Neural cell (in vitro differentiated cells): ENCODE results near the gene RGL1. TPM values are rescaled to one million over a fixed set of nuclear protein-coding genes. Genes with fewer than 3 reads are reported as not detected.

Experiments used
- H2AFZ ChIP-seq: fragments of 200-600, 300-800 bp; sonication (generic), shearing (Covaris generic); 2 replicates; pipeline ENCODE4 v1.6.0; 2014; ENCODE audit warnings: low read depth, mild to moderate bottlenecking, antibody characterized with exemption, low read length, moderate library complexity
- H3F3A ChIP-seq: fragments of 200-600 bp; shearing (Covaris generic); 2 replicates; pipeline ENCODE4 v1.6.1; 2016; ENCODE audit warnings: mild to moderate bottlenecking, moderate library complexity, mixed read lengths, antibody characterized with exemption, low read length; ENCODE audit not compliant: insufficient read depth, poor library complexity, severe bottlenecking
- H3K27ac ChIP-seq: fragments of 200-600, 300-800 bp; sonication (generic), shearing (Covaris generic); 2 replicates; pipeline ENCODE4 v1.5.1; 2014; ENCODE audit warnings: mild to moderate bottlenecking, low read length, moderate library complexity
- H3K27me3 ChIP-seq: fragments of 300-800, 200-600 bp; sonication (generic), shearing (Covaris generic); 2 replicates; pipeline ENCODE4 v1.6.0; 2014; ENCODE audit warnings: mild to moderate bottlenecking, low read depth, low read length, moderate library complexity; ENCODE audit not compliant: insufficient read depth
- H3K36me3 ChIP-seq: fragments of 300-800, 200-600 bp; sonication (generic), shearing (Covaris generic); 2 replicates; pipeline ENCODE4 v1.5.1; 2014; ENCODE audit warnings: mild to moderate bottlenecking, antibody characterized with exemption, low read length, moderate library complexity; ENCODE audit not compliant: insufficient read depth
- H3K4me2 ChIP-seq: fragments of 300-800, 200-600 bp; sonication (generic), shearing (Covaris generic); 2 replicates; pipeline ENCODE4 v1.6.0; 2014; ENCODE audit warnings: mild to moderate bottlenecking, low read length
- H3K4me3 ChIP-seq: fragments of 300-800, 200-600 bp; sonication (generic), shearing (Covaris generic); 2 replicates; pipeline ENCODE4 v1.5.1; 2014; ENCODE audit warnings: mild to moderate bottlenecking, low read length, moderate library complexity
- H3K79me2 ChIP-seq: fragments of 200-600 bp; shearing (Covaris generic); replicated peaks from 2 replicates; pipeline ENCODE4 v1.6.0; 2014; ENCODE audit warnings: mild to moderate bottlenecking, low read length, moderate library complexity; ENCODE audit not compliant: insufficient read depth
- H3K9ac ChIP-seq: fragments of 300-800, 200-600 bp; sonication (generic), shearing (Covaris generic); 2 replicates; pipeline ENCODE4 v1.6.1; 2016; ENCODE audit warnings: mild to moderate bottlenecking, low read length, mixed read lengths
- H3K9me2 ChIP-seq: fragments of 200-600 bp; shearing (Covaris generic); 2 replicates; pipeline ENCODE4 v1.6.1; 2016; ENCODE audit warnings: mild to moderate bottlenecking, low read length, mixed read lengths; ENCODE audit not compliant: insufficient read depth
- H3K9me3 ChIP-seq: fragments of 200-600, 300-800 bp; sonication (generic), shearing (Covaris generic); 2 replicates; pipeline ENCODE4 v1.6.1; 2016; ENCODE audit warnings: mild to moderate bottlenecking, mixed run types, low read length, moderate library complexity, mixed read lengths
- H4K20me1 ChIP-seq: fragments of 200-600 bp; shearing (Covaris generic); 2 replicates; pipeline ENCODE4 v1.6.1; 2016; ENCODE audit warnings: mild to moderate bottlenecking, mixed run types; ENCODE audit not compliant: insufficient read depth
- EP300 ChIP-seq: fragments of 450-650 bp; conservative IDR thresholded peaks from 2 replicates; pipeline ENCODE4 v1.6.1; 2014; ENCODE audit warnings: antibody characterized with exemption, mild to moderate bottlenecking, moderate library complexity; ENCODE audit not compliant: poor library complexity, severe bottlenecking
- EZH2 ChIP-seq: fragments of 200-600, 300-800 bp; shearing (Covaris generic), sonication (generic); IDR thresholded peaks from 2 replicates; pipeline ENCODE4 v1.6.1; 2014; ENCODE audit warnings: antibody characterized with exemption, low read length, borderline replicate concordance, mild to moderate bottlenecking; ENCODE audit not compliant: insufficient read depth, poor library complexity, severe bottlenecking
- MXI1 ChIP-seq: fragments of 450-650 bp; conservative IDR thresholded peaks from 2 replicates; pipeline ENCODE4 v1.6.1; 2014; ENCODE audit warnings: antibody characterized with exemption, mild to moderate bottlenecking; ENCODE audit not compliant: poor library complexity, severe bottlenecking
- POLR2AphosphoS5 ChIP-seq: IDR thresholded peaks from 2 replicates; pipeline ENCODE4 v1.6.1; 2012
- RAD21 ChIP-seq: fragments of 450-650 bp; conservative IDR thresholded peaks from 2 replicates; pipeline ENCODE4 v1.6.1; 2014; ENCODE audit warnings: antibody characterized with exemption, mild to moderate bottlenecking, moderate library complexity
- SMC3 ChIP-seq: fragments of 450-650 bp; conservative IDR thresholded peaks from 2 replicates; pipeline ENCODE4 v1.6.1; 2014; ENCODE audit warnings: antibody characterized with exemption, mild to moderate bottlenecking, moderate library complexity; ENCODE audit not compliant: poor library complexity
- TAF1 ChIP-seq: IDR thresholded peaks from 2 replicates; pipeline ENCODE4 v1.6.1; 2012; ENCODE audit warnings: low read depth
- polyA plus RNA-seq: library from polyadenylated mRNA; depleted of rRNA; stranded (reverse); fragments of >200 nt; gene quantifications from 2 replicates; pipeline ENCODE4 v1.2.3, GENCODE V29; 2014
- TF ChIP-seq, protein P1 (sequence below): fragments of 450-650 bp; IDR thresholded peaks from 2 replicates; pipeline ENCODE4 v1.5.1; 2014; ENCODE audit warnings: antibody characterized with exemption, mild to moderate bottlenecking, moderate library complexity; ENCODE audit not compliant: poor library complexity, severe bottlenecking
- TF ChIP-seq, protein P2 (sequence below): IDR thresholded peaks from 2 replicates; pipeline ENCODE4 v1.6.1; 2012; ENCODE audit warnings: borderline replicate concordance

The RGL1 gene
- polyA plus RNA-seq, 1 donor from 2014 or later, result 14.7 TPM

DNA sequence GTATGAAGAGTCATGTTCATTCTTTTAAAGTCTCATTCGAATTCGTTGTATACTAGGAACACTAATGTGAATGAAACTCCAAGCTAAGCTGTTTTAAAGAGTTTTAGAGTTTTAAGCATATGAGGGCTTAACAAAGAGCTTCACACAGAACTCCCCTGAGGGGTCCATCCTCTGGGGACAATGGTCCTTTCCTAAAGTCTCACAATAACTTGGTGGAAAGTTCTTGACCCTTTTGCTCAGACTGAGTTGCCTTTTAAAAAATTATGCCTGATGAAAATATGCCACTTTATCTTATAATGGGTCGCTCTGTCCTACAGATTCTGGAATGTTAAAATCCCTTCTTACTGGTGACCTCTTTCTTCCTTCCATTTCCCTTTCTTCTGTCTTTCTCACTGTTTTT is 64.3 kb downstream of the RGL1 start:
- no peak overlapping the region for H3K4me3 ChIP-seq

GRCh38 chr1:183869664-183870063 is 64.7 kb downstream of the RGL1 start:
- no peak overlapping the region for H3K9ac ChIP-seq
- H3K27ac ChIP-seq, result no peak overlapping the region
- no peaks in the 10 kb centered on the region for H4K20me1 ChIP-seq
- H3K4me2 ChIP-seq, result no peak overlapping the region
- TF ChIP-seq EZH2 (no peak), RAD21 (no peak), SMC3 (no peak), MXI1 (no peak), TAF1 (no peak)
- TF ChIP-seq, protein P1, sequence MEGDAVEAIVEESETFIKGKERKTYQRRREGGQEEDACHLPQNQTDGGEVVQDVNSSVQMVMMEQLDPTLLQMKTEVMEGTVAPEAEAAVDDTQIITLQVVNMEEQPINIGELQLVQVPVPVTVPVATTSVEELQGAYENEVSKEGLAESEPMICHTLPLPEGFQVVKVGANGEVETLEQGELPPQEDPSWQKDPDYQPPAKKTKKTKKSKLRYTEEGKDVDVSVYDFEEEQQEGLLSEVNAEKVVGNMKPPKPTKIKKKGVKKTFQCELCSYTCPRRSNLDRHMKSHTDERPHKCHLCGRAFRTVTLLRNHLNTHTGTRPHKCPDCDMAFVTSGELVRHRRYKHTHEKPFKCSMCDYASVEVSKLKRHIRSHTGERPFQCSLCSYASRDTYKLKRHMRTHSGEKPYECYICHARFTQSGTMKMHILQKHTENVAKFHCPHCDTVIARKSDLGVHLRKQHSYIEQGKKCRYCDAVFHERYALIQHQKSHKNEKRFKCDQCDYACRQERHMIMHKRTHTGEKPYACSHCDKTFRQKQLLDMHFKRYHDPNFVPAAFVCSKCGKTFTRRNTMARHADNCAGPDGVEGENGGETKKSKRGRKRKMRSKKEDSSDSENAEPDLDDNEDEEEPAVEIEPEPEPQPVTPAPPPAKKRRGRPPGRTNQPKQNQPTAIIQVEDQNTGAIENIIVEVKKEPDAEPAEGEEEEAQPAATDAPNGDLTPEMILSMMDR, result no peak
- H3K79me2 ChIP-seq, result no peaks in the 10 kb centered on the region
- H3F3A ChIP-seq, result no peaks in the 10 kb centered on the region
- no peaks in the 10 kb centered on the region for H3K36me3 ChIP-seq
- no peaks in the 10 kb centered on the region for H3K27me3 ChIP-seq
- H2AFZ ChIP-seq, result no peak overlapping the region
- no peaks in the 10 kb centered on the region for H3K9me2 ChIP-seq
- no peak overlapping the region for H3K4me3 ChIP-seq
- H3K9me3 ChIP-seq, result no peaks in the 10 kb centered on the region

More for the DNA sequence above, 64.3 kb downstream of the RGL1 start:
- TF ChIP-seq EZH2, result no peak
- TF ChIP-seq RAD21, result no peak
- no peak for TF ChIP-seq MXI1
- no peak for TF ChIP-seq SMC3
- TF ChIP-seq, protein P1, result no peak
- TF ChIP-seq EP300, result no peak
- TF ChIP-seq, protein P2, sequence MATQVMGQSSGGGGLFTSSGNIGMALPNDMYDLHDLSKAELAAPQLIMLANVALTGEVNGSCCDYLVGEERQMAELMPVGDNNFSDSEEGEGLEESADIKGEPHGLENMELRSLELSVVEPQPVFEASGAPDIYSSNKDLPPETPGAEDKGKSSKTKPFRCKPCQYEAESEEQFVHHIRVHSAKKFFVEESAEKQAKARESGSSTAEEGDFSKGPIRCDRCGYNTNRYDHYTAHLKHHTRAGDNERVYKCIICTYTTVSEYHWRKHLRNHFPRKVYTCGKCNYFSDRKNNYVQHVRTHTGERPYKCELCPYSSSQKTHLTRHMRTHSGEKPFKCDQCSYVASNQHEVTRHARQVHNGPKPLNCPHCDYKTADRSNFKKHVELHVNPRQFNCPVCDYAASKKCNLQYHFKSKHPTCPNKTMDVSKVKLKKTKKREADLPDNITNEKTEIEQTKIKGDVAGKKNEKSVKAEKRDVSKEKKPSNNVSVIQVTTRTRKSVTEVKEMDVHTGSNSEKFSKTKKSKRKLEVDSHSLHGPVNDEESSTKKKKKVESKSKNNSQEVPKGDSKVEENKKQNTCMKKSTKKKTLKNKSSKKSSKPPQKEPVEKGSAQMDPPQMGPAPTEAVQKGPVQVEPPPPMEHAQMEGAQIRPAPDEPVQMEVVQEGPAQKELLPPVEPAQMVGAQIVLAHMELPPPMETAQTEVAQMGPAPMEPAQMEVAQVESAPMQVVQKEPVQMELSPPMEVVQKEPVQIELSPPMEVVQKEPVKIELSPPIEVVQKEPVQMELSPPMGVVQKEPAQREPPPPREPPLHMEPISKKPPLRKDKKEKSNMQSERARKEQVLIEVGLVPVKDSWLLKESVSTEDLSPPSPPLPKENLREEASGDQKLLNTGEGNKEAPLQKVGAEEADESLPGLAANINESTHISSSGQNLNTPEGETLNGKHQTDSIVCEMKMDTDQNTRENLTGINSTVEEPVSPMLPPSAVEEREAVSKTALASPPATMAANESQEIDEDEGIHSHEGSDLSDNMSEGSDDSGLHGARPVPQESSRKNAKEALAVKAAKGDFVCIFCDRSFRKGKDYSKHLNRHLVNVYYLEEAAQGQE, result no peak
- TF ChIP-seq POLR2AphosphoS5, result no peak
- no peak for TF ChIP-seq TAF1
- H3K79me2 ChIP-seq, result no peaks in the 10 kb centered on the region
- H3F3A ChIP-seq, result no peaks in the 10 kb centered on the region
- H2AFZ ChIP-seq, result no peak overlapping the region
- no peak overlapping the region for H3K27ac ChIP-seq
- H3K36me3 ChIP-seq, result no peaks in the 10 kb centered on the region
- H3K27me3 ChIP-seq, result no peaks in the 10 kb centered on the region
- no peak overlapping the region for H3K9ac ChIP-seq
- no peaks in the 10 kb centered on the region for H4K20me1 ChIP-seq
- no peak overlapping the region for H3K4me2 ChIP-seq
- H3K9me2 ChIP-seq, result no peaks in the 10 kb centered on the region
- no peaks in the 10 kb centered on the region for H3K9me3 ChIP-seq
